ENCODE measurements around the gene MGST3. TPM values are rescaled to one million over a fixed set of nuclear protein-coding genes. Genes with fewer than 3 reads are reported as not detected.

The MGST3 gene
- total RNA-seq: 258 and 303 TPM in 2 replicates

DNA sequence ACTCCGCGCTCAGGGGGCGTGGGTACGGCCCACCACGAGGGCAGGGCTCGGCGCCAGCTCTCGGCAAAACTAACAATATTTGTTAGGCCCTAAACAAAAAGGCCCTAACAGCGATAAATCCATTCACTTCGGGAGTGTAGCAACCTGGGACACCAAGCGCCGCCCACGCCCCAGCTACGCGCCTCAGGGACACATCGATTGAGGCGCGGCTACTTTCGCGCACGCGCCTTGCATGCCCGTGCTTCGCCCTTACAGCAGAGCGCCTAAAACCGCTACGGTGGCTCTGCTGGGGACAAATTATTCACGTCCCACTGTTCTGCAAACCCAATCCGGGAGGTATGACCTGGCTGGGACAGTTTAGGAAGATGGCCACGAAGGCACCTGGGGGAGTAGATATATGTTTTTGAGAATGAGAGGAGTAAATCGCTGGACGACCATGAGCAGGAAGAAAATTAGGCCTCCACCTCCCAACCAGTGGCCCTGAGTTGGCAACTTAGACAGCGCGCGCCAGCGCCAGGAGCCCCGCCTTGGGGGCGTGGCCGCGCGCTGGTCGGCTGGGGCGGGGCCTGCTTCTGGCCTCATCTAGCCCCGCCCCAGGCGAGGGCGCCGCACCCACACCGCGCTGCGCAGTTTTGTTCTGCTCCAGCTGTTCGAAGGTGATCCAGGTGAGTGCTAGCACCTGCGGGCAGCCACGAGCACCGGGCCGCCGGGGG, at the start of gene MGST3:
TSS of gene MGST3 (plus strand) at position 606 of the 713 bp plus-strand sequence. CDS start 18,614 bp downstream, outside the sequence.

DNA sequence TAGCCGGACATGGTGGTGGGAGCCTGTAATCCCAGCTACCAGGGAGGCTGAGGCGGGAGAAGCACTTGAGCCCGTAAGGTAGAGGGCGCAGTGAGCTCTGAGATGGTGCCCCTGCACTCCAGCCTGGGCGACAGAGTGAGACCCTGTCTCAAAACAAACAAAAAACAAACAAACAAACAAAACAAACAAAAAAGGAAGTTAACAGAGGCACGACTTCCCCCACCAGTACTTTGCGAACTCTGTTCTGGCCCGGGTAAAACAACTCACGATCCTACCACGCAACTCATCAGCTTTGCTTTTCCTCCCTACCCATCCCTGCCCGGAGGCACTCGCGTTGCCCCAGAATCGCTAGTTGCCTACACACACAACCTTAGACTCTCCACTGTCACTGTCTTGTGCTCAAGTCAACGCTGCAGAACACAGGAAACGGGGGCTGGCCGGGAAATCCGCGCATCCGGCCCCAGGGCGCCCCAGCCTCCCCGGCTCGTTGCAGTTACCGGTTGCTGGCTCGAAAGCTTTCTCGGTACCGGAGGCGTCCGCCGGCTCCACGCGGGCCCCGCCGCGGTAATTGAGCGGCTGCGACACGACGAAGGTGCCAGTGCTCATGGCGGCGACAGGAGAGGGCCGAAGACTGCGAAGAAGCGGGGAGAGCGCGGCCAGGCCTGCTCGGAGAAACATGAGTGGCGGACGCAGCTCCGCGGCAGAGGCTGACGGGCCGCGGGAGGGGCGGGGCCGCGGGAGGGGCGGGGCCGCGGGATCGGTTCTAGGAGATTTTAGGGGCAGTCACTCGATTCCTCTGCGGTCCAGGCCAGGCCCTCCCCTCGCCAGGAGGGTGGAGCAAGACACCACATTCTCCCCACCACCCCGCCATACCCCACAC, 67.1 kb downstream of the MGST3 start, which contains the start of gene ALDH9A1:
TSS of gene ALDH9A1 (minus strand) at position 682 of the 880 bp plus-strand sequence. CDS start at position 678, 4 bp downstream.

Other genes with a start within 250 kb of the MGST3 start
- 2.7 TPM in 1 of 2 replicates, not detected in the other for gene RXRG, start 186.1 kb upstream of the MGST3 start, total RNA-seq
- not detected in 2 replicates for gene LRRC52, start 87.2 kb upstream of the MGST3 start, total RNA-seq
- gene ALDH9A1, start 67.3 kb downstream of the MGST3 start, total RNA-seq: 86.3 and 94.0 TPM in 2 replicates
- gene TMCO1, start 137.6 kb downstream of the MGST3 start, total RNA-seq: 57.1 and 67.6 TPM in 2 replicates
- gene UCK2, start 196.4 kb downstream of the MGST3 start, total RNA-seq: 23.3 and 24.5 TPM in 2 replicates